Left renal pelvis (tissue), 4 donors: ENCODE measurements around the gene KDM2A. TPM values are rescaled to one million over a fixed set of nuclear protein-coding genes. Genes with fewer than 3 reads are reported as not detected.
"Not testable (repeated sequence)": the region's sequence is repeated elsewhere in the genome, so short reads cannot be mapped to it uniquely, and the experiment has no call there.

Source experiments
- DNase-seq, 4 donors: peaks; one replicate each; pipeline ENCODE4 v3.0.0-alpha.2; 2013; ENCODE audit warnings: low read depth in 4 of 4, low spot score in 3 of 4
- polyA plus RNA-seq, 4 donors: library from polyadenylated mRNA; unstranded; fragments of 120-200 nt; gene quantifications; one replicate each; pipeline ENCODE4 v1.2.1, GENCODE V29; 2013; ENCODE audit not compliant: insufficient read length in 4 of 4

KDM2A gene
- polyA plus RNA-seq, 4 donors = 62.1 to 84.3 (median 74.2) TPM

- DNase-seq = no peak
Observed at GRCh38 chr11:67255864-67256263, 136.8 kb downstream of the KDM2A start.

GRCh38 chr11:67256477-67257135 is 137.5 kb downstream of the KDM2A start:
- DNase-seq = no peak

- DNase-seq = no peak
Observed at GRCh38 chr11:67260406-67260805, 141.3 kb downstream of the KDM2A start.

GRCh38 chr11:67260885-67261639 is 142.0 kb downstream of the KDM2A start:
- DNase-seq = not testable (repeated sequence)

- no peak for DNase-seq
Observed at GRCh38 chr11:67261640-67261945, 142.5 kb downstream of the KDM2A start.

DNA sequence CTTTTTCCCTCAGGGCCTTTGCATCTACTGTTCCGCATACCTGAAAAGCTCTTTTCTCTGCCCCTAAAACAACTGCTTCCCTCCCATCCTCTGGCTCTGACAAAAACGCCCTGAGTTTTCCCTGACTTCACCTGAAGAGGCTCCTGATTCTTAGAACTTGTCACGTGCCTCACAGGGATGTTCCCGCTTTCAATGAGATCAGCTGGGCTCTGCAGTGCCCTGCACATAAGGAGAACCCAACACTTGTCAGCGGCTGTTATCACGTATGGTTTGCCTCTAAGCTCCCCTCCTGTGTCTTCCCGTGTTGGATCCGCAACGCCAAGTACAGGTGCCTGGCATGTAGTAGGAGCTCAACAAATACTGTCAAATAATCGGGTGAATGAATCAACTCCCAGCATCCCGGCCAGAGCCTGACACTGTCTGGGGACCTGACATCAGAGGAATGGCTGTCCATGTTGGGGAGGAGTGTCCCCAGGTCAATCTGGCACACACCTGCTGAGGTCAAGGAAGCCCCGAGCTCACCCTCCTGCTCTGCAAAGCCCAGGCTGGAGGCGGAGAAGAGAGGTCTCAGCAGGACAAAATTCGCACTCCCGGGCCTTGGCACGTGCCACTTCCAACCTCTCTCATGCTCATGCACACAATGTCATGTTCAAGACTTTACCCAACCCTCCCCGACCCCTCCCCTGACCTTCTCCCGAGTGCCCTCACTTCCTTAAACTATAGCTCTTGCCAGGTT is 143.1 kb downstream of the KDM2A start:
- no peak for DNase-seq

GRCh38 chr11:67262731-67263675 is 143.9 kb downstream of the KDM2A start:
- no peak for DNase-seq

DNA sequence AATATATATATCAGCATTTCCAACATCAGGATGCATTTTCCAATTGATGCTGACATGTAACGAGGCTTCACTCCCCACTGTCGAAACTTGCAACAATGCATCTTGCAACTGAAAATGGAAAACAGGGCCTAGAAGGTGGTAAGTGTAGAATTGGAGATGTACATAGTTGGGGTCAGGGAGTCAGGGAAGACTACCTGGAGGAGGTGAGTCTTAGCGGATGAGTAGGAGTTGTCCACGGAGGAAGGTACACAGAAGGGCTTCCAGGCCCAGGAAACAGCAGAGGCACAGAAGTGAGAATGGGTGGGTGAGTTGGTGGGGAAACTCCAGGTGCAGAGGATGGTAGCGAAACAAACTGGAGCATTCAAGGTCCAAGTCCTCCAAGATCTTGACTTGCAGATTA is 145.2 kb downstream of the KDM2A start:
- DNase-seq = no peak

- no peak for DNase-seq
Observed at GRCh38 chr11:67264877-67265632, 146.0 kb downstream of the KDM2A start.

DNA sequence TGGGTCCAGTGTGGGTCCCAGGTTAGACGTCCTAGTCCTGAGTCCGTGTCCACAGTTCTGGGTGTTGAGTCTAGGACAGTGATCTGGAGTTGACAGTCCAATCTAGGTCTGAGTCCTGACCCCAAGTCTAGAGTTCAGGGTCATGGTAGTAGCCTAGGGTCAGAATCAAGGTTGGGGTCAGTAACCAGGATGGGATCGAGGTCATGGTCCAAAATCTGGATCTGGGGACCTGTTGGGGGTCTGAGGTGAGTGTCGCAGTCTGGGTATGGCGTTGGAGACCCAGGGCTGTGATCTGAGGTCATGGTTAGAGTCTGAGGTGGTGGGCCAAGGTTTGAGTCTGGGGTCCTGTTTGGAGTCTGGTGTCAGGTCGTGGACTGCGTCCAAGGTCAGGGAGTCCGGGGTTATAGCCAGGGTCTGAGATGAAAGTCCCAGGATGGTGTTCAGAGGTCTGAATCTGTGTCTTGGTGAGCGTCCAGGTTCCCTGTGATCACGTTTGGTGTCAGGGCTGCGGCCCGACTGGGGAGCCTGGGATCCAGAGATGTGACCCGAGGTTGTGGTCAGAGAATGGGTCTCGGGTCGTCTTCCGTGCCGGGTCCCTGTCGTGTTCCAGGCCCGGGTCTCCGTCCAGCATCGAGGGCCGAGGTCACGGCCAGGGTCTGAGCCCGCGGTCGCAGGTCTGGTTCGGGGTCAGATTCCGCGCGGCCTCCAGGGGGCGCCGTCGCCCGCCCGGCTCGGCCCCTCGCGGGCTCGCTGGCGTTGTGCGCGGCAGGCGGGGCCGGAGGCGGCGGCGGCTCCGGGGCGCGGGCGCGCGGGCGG is 146.8 kb downstream of the KDM2A start:
- no peak for DNase-seq

DNA sequence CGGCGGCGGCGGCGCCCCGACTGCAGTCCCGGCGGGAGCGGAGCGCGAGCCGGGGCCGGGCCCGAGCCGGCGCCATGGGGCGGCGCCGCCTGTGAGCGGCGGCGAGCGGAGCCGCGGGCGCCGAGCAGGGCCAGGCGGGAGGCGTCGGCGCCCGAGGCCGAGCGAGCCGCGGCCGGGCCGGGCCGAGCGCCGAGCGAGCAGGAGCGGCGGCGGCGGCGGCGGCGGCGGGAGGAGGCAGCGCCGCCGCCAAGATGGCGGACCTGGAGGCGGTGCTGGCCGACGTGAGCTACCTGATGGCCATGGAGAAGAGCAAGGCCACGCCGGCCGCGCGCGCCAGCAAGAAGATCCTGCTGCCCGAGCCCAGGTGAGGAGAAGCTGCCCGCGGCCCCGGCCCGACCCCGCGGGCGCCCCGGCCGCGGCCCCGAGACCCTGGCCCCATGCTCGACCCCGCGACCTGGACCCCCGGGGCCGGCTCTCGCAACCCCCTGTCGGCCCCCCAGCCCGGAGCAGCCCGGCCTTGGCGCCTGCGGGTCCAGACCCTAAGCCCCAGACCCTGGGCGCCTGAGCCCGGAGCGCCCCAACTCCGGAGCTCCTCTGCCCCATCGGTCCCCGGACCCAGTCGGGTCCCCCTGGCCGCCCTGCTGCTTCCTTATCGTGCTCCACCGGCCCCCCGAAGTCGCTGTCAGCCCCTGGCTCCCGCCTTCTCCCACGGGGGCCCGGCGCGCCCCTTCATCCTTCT is 147.6 kb downstream of the KDM2A start, which contains the start of gene GRK2:
TSS of gene GRK2 (plus strand) at position 25 of the 739 bp plus-strand sequence. CDS start at position 252, 227 bp downstream.
- DNase-seq = no peak

- no peak for DNase-seq
Observed at GRCh38 chr11:67267188-67268080, 148.4 kb downstream of the KDM2A start.

DNA sequence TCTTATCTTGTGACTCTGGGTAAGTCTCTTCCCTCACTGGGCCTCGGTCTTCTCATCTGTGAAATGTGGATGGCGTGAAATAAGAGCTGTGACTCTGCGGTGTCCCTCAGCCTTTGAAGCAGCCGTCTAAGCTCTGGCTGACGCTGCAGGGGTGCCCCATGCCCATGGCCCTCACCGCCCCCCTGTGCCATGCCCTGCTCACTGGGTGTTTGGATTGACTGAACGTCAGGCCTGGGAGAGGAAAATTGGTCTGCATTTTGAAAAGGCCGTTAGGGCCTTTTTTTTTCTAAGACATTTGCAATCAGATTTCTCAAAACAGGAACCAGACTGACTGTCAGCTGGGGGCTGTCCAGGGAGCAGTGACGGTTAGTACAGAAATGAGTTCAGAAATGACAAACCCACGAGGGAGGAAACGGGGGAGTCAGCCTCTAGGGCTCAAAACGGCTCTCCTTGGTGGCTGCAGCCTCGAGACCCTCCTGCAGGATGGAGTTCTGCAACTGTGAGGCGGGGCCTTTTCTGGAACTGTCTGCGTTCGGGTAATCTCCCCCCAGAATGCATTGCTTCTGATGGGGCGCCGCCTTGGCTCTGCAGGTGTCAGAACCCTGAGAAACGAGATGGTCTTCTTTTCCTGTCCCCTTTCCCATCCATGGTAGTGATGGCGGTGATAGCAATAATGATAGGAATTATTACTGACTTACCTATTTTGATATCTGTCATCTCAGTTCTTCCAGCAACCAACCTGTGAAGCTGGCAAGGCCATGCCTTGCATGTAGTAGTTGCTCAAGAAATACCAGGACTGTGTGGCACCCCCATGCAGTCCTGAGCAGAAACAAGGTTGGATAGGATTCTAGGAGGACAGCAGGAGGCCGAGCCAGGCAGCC is 149.3 kb downstream of the KDM2A start:
- DNase-seq = no peak

DNA sequence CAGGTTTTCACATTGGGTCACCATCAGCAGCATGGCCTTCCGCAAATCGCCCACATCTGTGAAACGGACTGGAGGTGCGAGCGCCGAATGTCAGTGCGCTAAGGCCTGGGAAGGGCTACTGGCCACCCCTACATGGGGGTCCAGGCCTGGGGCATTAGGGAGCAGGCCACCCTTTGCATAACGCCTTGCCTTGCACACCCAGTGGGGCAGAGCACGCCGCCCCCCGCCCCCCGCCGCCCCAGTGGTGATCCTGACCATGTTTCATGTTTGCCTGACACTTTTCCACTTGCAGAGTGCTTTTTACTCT is 149.9 kb downstream of the KDM2A start:
- no peak for DNase-seq

DNA sequence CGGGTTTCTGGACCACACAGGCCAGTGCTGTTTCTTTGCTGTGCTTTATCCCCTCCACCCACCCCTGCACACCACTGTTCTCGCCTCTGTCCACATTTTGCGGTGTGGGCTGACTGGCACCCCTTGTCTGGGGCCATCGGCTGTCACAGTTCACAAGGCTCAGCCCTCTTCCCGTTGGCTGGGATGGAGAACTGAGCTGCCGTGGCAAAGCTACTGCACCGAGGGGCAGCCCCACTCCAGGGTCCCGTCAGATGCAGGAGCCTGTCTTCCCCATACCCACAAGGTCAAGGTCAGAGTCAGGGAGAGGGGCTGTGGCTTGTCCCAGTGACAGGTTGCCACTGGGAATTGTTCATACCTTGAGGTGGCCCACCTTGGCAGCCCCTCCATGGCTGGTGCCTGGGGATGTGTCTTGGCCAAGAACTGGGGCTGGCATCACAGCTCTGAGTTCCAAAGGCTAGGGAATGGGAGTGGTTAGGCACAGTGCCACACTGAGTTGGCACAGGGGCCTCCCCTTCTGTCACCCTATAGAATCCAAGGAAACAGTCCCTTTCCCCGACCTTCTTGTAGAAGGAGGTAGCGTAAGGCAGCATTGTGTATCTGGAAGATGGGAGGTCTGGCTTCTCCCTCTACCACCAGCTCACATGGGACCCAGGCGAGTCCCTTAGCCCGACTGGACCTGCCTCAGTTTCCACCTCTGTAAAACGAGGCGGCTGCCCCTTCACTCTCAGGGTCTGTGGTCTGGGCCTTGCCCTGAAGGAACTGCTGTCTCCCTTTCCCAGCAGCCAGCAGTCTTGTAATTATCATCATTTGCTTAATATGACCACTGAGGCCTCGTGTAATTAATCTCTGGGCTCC is 150.6 kb downstream of the KDM2A start:
- no peak for DNase-seq
